GM23248 (cell line): ENCODE results near the gene IARS2. TPM values are rescaled to one million over a fixed set of nuclear protein-coding genes. Genes with fewer than 3 reads are reported as not detected.

Experiments used
- DNase-seq: peaks from one replicate; pipeline ENCODE4 v3.0.0-alpha.2; 2015
- H2AFZ ChIP-seq: fragments of 200-600 bp; sonication (generic); 2 replicates; pipeline ENCODE4 v1.6.1; 2016; ENCODE audit warnings: antibody characterized with exemption
- H3F3A ChIP-seq: fragments of 200-600 bp; sonication (generic); 2 replicates; pipeline ENCODE4 v1.6.1; 2016; ENCODE audit warnings: mild to moderate bottlenecking, antibody characterized with exemption, mixed run types; ENCODE audit not compliant: insufficient read depth
- H3K27ac ChIP-seq: fragments of 200-600 bp; sonication (generic); 2 replicates; pipeline ENCODE4 v1.5.1; 2016; ENCODE audit warnings: mild to moderate bottlenecking
- H3K27me3 ChIP-seq: fragments of 200-600 bp; sonication (generic); replicated peaks from 2 replicates; pipeline ENCODE4 v1.6.1; 2016; ENCODE audit warnings: mild to moderate bottlenecking; ENCODE audit not compliant: insufficient read depth
- H3K36me3 ChIP-seq: fragments of 200-600 bp; sonication (generic); 2 replicates; pipeline ENCODE4 v1.6.1; 2016; ENCODE audit warnings: low read depth, mild to moderate bottlenecking
- H3K4me1 ChIP-seq: fragments of 200-600 bp; sonication (generic); 2 replicates; pipeline ENCODE4 v1.6.1; 2016; ENCODE audit warnings: mild to moderate bottlenecking; ENCODE audit not compliant: insufficient read depth
- H3K4me2 ChIP-seq: fragments of 200-600 bp; sonication (generic); one replicate; pipeline ENCODE4 v1.6.1; 2016; ENCODE audit warnings: mild to moderate bottlenecking; ENCODE audit not compliant: unreplicated experiment
- H3K4me3 ChIP-seq: fragments of 200-600 bp; sonication (generic); 2 replicates; pipeline ENCODE4 v1.5.1; 2016; ENCODE audit warnings: mild to moderate bottlenecking
- H3K79me2 ChIP-seq: fragments of 200-600 bp; sonication (generic); 2 replicates; pipeline ENCODE4 v1.6.1; 2016; ENCODE audit warnings: mild to moderate bottlenecking; ENCODE audit not compliant: insufficient read depth
- H3K9ac ChIP-seq: fragments of 200-600 bp; sonication (generic); 2 replicates; pipeline ENCODE4 v1.6.1; 2016; ENCODE audit warnings: mild to moderate bottlenecking
- H3K9me2 ChIP-seq: fragments of 200-600 bp; sonication (generic); 2 replicates; pipeline ENCODE4 v1.6.1; 2016; ENCODE audit warnings: mixed run types, mild to moderate bottlenecking, moderate library complexity; ENCODE audit not compliant: insufficient read depth
- H3K9me3 ChIP-seq: fragments of 200-600 bp; sonication (generic); one replicate; pipeline ENCODE4 v1.6.1; 2017; ENCODE audit warnings: low read depth
- H4K20me1 ChIP-seq: fragments of 200-600 bp; sonication (generic); 2 replicates; pipeline ENCODE4 v1.6.0; 2016; ENCODE audit not compliant: insufficient read depth
- EZH2 ChIP-seq: fragments of 200-600 bp; sonication (generic); IDR thresholded peaks from 2 replicates; pipeline ENCODE4 v1.6.1; 2018; ENCODE audit warnings: antibody characterized with exemption, mild to moderate bottlenecking; ENCODE audit not compliant: insufficient read depth, poor library complexity, severe bottlenecking
- EZH2phosphoT487 ChIP-seq: fragments of 200-600 bp; sonication (generic); IDR thresholded peaks from 2 replicates; pipeline ENCODE4 v1.6.1; 2018; ENCODE audit warnings: antibody characterized with exemption, moderate library complexity, mild to moderate bottlenecking, low read depth; ENCODE audit not compliant: insufficient read depth
- WGBS, 2 experiments: methylation state at CpG; one replicate each; pipeline ENCODE4 v1.1.6; 2015 to 2017; ENCODE audit warnings: low lambda C conversion rate in 2 of 2, low coverage in 1 of 2; ENCODE audit errors: missing lambda C conversion rate in 2 of 2; 5-methylcytosine and 5-hydroxymethylcytosine counted together
- in situ Hi-C: fragments of 300-500 bp; cut with MboI; formaldehyde crosslinking; loops from 2 replicates; pipeline ENCODE4 v1.15.0; 2020
- polyA plus RNA-seq: library from polyadenylated mRNA; unstranded; fragments of >200 nt; fragmentation: Nextera tagmentation; extraction: Ambion mirVana; gene quantifications from 2 replicates; pipeline ENCODE4 v1.2.1, GENCODE V29; 2016
- total RNA-seq: library from RNA; depleted of rRNA; stranded (reverse); fragments of >200 nt; shearing (Covaris generic); gene quantifications from 2 replicates; pipeline ENCODE4 v1.2.3, GENCODE V29; 2014; rRNA removed

Gene IARS2
- total RNA-seq (93.3 and 98.5 TPM in 2 replicates), polyA plus RNA-seq (67.0 and 67.1 TPM in 2 replicates)

DNA sequence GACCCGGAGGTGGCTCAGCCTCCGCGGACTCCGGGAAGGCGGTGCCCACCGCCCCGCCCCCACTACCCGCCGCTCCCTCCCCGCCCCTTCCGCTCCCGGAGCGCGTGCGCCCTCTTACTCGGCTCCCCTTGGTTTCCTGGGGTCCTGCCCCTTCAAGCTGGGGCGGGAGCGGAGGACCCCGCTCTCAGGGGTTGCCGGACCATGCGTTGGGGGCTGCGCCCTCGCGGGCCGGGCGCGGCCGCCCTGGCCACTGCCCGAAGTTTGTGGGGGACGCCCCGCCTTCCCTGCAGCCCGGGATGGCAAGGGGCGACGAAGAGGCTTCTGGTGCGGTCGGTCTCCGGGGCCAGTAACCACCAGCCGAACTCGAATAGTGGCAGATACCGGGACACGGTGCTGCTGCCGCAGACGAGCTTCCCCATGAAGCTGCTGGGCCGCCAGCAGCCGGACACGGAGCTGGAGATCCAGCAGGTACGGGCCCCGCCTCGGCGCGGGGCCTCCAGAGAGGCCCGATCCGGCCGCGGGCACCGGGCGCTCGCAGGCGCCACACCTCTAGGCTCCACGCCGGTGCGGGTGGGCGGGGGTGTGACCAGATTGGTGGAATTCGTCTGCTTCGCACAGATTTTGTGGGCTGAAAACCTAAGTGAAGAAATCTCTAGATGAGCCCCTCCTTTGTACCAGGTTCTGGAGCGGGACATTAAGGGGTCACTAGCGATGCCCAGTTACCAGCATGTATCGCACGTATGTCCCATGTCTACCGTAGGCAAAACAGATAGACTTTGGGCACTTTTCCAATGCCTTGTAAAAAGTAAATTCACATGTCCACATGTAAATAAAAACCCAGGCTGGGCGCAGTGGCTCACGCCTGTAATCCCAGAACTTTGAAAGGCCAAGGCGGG is at the start of gene IARS2:
Gene IARS2 (plus strand): TSS at position 117 of the 896 bp plus-strand sequence. CDS start 85 bp downstream, at position 202.
- DNase-seq, result peak; percentile 95
- Histone ChIP-seq H3K4me3 (peak within 1 kb of the TSS; percentile 87), H3K36me3 (peaks cover 11% of the 10 kb centered on the region), H3K9me3 (no peaks in the 10 kb centered on the region), H3K27me3 (no peaks in the 10 kb centered on the region), H3K4me1 (0 out of 2 replicates have a peak, but pooled peaks cover 12% of the 10 kb centered on the region), H3K4me2 (peak within 1 kb of the TSS; percentile 77), H3K9me2 (no peaks in the 10 kb centered on the region), H3F3A (peaks cover 6% of the 10 kb centered on the region; the same call in 1 of the 2 replicates), H4K20me1 (no peaks in the 10 kb centered on the region), H3K27ac (peak within 1 kb of the TSS; percentile 34), H2AFZ (peak within 1 kb of the TSS; percentile 91), H3K9ac (peak within 1 kb of the TSS; percentile 76), H3K79me2 (peaks cover 40% of the 10 kb centered on the region)
- in situ Hi-C loops, result no loop called here
- 1 to 2% methylated on average over 54 to 55 of the region's 73 CpGs for WGBS, 2 experiments
- TF ChIP-seq EZH2phosphoT487, result no peak
- no peak for TF ChIP-seq EZH2

DNA sequence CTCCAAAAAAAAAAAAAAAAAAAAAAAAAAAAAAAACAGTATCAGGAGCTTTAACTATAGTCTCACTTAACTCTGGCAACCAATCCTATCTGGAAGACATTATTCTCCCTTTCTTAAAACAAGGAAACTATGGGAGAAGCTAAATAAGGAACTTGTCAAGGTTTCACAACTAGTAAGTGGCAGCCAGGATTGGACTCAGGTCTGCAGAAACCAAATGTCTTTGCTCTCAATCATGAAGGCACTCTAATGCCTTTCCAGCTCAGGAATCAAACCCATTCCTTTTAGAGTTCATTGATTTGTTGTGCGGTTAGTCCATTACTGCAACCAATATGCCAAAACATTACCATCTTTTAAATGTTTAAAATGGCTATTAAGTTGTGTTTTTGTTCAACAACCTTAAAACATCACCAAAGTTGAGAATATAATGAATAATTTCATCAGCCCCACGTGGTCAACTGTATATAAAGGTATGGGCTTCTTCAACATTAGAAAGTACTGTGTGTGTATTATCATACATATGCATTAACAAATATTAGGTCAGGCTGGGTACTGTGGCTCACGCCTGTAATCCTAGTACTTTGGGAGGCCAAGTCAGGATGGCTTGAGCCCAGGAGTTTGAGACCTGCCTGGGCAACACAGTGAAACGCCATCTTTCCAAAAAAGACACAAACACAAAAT is 49.1 kb upstream of the IARS2 start:
- Histone ChIP-seq H3K4me1 (peaks cover 14% of the 10 kb centered on the region), H3K27ac (0 out of 2 replicates have a peak overlapping the region, but pooled peaks have one; percentile 83), H3K9me3 (no peaks in the 10 kb centered on the region), H3K27me3 (no peaks in the 10 kb centered on the region), H3K4me2 (peak overlapping the region; percentile 76), H3K36me3 (peaks cover 6% of the 10 kb centered on the region; the same call in 1 of the 2 replicates), H2AFZ (no peak overlapping the region), H3K9ac (peak overlapping the region; percentile 93), H3K79me2 (peaks cover 75% of the 10 kb centered on the region), H3K4me3 (peak overlapping the region; percentile 92), H4K20me1 (peaks cover 6% of the 10 kb centered on the region), H3K9me2 (no peaks in the 10 kb centered on the region), H3F3A (peaks cover 5% of the 10 kb centered on the region; the same call in 1 of the 2 replicates)
- in situ Hi-C loops, result no loop called here
- DNase-seq, result peak; percentile 18
- WGBS, 2 experiments, result 95 to 96% methylated on average over 4 of the region's 4 CpGs
- TF ChIP-seq EZH2phosphoT487 (no peak), EZH2 (no peak)

DNA sequence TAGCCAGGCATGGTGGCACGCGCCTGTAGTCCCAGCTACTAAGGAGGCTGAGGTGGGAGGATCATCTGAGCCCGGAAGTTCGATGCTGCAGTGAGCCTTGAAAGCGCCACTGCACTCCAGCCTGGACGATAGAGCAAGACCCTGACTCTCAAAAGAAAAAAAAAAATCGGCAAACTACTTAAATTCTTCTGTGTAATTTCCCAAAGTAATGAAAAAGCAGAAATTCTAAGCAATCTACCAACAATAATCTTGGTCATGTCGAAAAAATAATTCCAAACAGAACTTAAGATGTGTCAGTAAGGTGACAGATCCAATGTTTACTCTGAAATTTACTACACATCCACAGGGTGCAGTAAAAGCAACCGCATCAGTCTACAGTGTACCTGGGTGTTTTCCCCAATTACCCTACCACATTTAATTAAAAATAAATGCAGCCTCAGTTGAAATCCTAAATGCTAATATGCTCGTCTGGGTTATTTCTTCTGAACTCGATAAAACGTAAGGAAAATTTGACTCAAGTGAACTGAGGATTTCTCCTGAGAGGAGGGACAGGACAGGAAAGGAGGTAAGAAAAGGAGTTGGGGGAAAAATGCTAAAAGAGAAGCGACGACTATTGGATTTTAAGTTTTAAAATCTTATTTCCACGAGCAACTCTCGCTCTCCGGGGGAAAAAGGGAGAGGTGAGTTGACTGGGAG is 48.4 kb upstream of the IARS2 start:
- DNase-seq, result no peak
- no peaks in the 10 kb centered on the region; the same call in 1 of the 2 replicates for H3K36me3 ChIP-seq
- in situ Hi-C loops, result no loop called here
- H3K9me3 ChIP-seq, result no peaks in the 10 kb centered on the region
- peak overlapping the region; percentile 97 for H2AFZ ChIP-seq
- peaks cover 14% of the 10 kb centered on the region for H3K4me1 ChIP-seq
- no peaks in the 10 kb centered on the region for H3F3A ChIP-seq
- peak overlapping the region; percentile 83 for H3K27ac ChIP-seq
- no peaks in the 10 kb centered on the region for H3K27me3 ChIP-seq
- H3K4me3 ChIP-seq, result peak overlapping the region; percentile 92
- peaks cover 6% of the 10 kb centered on the region for H4K20me1 ChIP-seq
- H3K79me2 ChIP-seq, result peaks cover 68% of the 10 kb centered on the region
- H3K4me2 ChIP-seq, result peak overlapping the region; percentile 76
- H3K9me2 ChIP-seq, result no peaks in the 10 kb centered on the region
- WGBS, 2 experiments, result 20 to 22% methylated on average over 17 of the region's 17 CpGs
- H3K9ac ChIP-seq, result peak overlapping the region; percentile 93
- no peak for TF ChIP-seq EZH2phosphoT487
- TF ChIP-seq EZH2, result no peak
